ENCODE data around the gene NSF.
"Not testable (repeated sequence)": the region's sequence is repeated elsewhere in the genome, so short reads cannot be mapped to it uniquely, and the experiment has no call there.

The NSF gene

GRCh38 chr17:46693283-46693682, 102.8 kb downstream of the NSF start:
- intact Hi-C loops (cut with DNase I); DNase-seq: not testable (repeated sequence)

GRCh38 chr17:46696522-46696921, 106.1 kb downstream of the NSF start:
- intact Hi-C loops (cut with DNase I); DNase-seq: not testable (repeated sequence)

- DNase-seq; intact Hi-C loops (cut with DNase I): not testable (repeated sequence)
These were observed 108.5 kb downstream of the NSF start for GRCh38 chr17:46699014-46699413.

GRCh38 chr17:46717999-46718398, 127.5 kb downstream of the NSF start:
- DNase-seq, result peak in 1 of 10 donors; percentile 78
- intact Hi-C loops (cut with DNase I), result no loop called here

GRCh38 chr17:46719891-46720290, 129.4 kb downstream of the NSF start:
- intact Hi-C loops (cut with DNase I), result no loop called here
- DNase-seq, result no peak

GRCh38 chr17:46720408-46720807, 129.9 kb downstream of the NSF start:
- no peak for DNase-seq
- intact Hi-C loops (cut with DNase I), result no loop called here

- intact Hi-C loops (cut with DNase I), result no loop called here
- DNase-seq, result no peak
These were observed 132.3 kb downstream of the NSF start for GRCh38 chr17:46722662-46723285.

- intact Hi-C loops (cut with DNase I), result no loop called here
- no peak for DNase-seq
These were observed 135.7 kb downstream of the NSF start for GRCh38 chr17:46726206-46726605.

GRCh38 chr17:46727572-46728348, 137.3 kb downstream of the NSF start:
- no peak for DNase-seq
- intact Hi-C loops (cut with DNase I), result no loop called here

- no peak for DNase-seq
- intact Hi-C loops (cut with DNase I), result no loop called here
These were observed 139.6 kb downstream of the NSF start for GRCh38 chr17:46730026-46730425.

GRCh38 chr17:46730679-46731078, 140.2 kb downstream of the NSF start:
- DNase-seq, result no peak
- intact Hi-C loops (cut with DNase I), result no loop called here

- intact Hi-C loops (cut with DNase I), result no loop called here
- no peak for DNase-seq
These were observed 141.7 kb downstream of the NSF start for GRCh38 chr17:46732160-46732559.

- DNase-seq, result no peak
- intact Hi-C loops (cut with DNase I), result no loop called here
These were observed 142.4 kb downstream of the NSF start for GRCh38 chr17:46732754-46733398.

GRCh38 chr17:46733837-46734475, 143.5 kb downstream of the NSF start:
- DNase-seq, result no peak
- intact Hi-C loops (cut with DNase I), result no loop called here

GRCh38 chr17:46736100-46736499, 145.6 kb downstream of the NSF start:
- intact Hi-C loops (cut with DNase I), result no loop called here
- no peak for DNase-seq

- intact Hi-C loops (cut with DNase I), result no loop called here
These were observed 146.9 kb downstream of the NSF start for GRCh38 chr17:46737326-46737725.

GRCh38 chr17:46738544-46738943, 148.1 kb downstream of the NSF start:
- intact Hi-C loops (cut with DNase I), result no loop called here
- DNase-seq, result no peak

More at GRCh38 chr17:46737326-46737725, 146.9 kb downstream of the NSF start:
- DNase-seq, result no peak

- no peak for DNase-seq
- intact Hi-C loops (cut with DNase I), result no loop called here
These were observed 149.5 kb downstream of the NSF start for GRCh38 chr17:46739982-46740381.

- intact Hi-C loops (cut with DNase I), result no loop called here
- DNase-seq, result no peak
These were observed 150.8 kb downstream of the NSF start for GRCh38 chr17:46741122-46741730.

- DNase-seq, result no peak
- intact Hi-C loops (cut with DNase I), result no loop called here
These were observed 152.2 kb downstream of the NSF start for GRCh38 chr17:46742565-46743270.

Measured in posterior cingulate gyrus (tissue), 11 donors.